DND-41 (cell line): ENCODE data around the gene ARL6IP6.

Experiments used
- EZH2 ChIP-seq: IDR thresholded peaks from 3 replicates; pipeline ENCODE4 v1.6.1; 2012; ENCODE audit warnings: borderline replicate concordance, low read depth, mild to moderate bottlenecking, moderate library complexity, low read length, inconsistent platforms; ENCODE audit not compliant: severe bottlenecking
- TF ChIP-seq, protein P1 (sequence below): IDR thresholded peaks from 2 replicates; pipeline ENCODE4 v1.5.1; 2012; ENCODE audit warnings: borderline replicate concordance, low read length, moderate library complexity, mild to moderate bottlenecking; ENCODE audit not compliant: poor library complexity, severe bottlenecking; ENCODE audit errors: extremely low read depth

DNA sequence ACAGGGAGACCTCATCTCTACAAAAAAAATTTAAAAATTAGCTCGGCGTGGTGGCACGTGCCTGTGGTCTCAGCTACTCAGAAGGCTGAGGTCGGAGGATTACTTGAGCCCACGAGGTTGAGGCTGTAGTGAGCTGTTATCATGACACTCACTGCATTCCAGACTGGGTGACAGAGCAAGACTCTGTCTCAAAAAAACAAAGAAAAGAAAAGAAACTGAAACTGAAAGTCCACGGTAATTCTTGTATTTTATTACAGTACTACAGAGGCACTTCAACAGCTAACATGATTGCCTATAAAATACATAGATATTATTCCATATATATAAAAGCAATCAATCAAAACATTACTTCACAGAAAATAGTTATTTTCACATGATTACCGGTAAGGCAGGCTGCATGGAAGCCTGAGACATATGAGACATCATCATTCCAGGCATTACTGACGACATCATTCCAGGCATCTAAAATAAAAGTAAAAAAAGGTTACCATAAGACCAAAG is 24.2 kb upstream of the ARL6IP6 start:
- TF ChIP-seq, protein P1, sequence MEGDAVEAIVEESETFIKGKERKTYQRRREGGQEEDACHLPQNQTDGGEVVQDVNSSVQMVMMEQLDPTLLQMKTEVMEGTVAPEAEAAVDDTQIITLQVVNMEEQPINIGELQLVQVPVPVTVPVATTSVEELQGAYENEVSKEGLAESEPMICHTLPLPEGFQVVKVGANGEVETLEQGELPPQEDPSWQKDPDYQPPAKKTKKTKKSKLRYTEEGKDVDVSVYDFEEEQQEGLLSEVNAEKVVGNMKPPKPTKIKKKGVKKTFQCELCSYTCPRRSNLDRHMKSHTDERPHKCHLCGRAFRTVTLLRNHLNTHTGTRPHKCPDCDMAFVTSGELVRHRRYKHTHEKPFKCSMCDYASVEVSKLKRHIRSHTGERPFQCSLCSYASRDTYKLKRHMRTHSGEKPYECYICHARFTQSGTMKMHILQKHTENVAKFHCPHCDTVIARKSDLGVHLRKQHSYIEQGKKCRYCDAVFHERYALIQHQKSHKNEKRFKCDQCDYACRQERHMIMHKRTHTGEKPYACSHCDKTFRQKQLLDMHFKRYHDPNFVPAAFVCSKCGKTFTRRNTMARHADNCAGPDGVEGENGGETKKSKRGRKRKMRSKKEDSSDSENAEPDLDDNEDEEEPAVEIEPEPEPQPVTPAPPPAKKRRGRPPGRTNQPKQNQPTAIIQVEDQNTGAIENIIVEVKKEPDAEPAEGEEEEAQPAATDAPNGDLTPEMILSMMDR: no peak
- no peak for TF ChIP-seq EZH2
